Panc1 (cell line): ENCODE data around the gene CHST10.

ENCODE experiments used
- POLR2AphosphoS5 ChIP-seq: IDR thresholded peaks from 2 replicates; pipeline ENCODE4 v1.6.1; 2012; ENCODE audit warnings: mild to moderate bottlenecking, low read depth, low read length, moderate library complexity
- TF ChIP-seq, protein P1 (sequence below): fragments of 450-650 bp; IDR thresholded peaks from 2 replicates; pipeline ENCODE4 v1.5.1; 2017; ENCODE audit warnings: mild to moderate bottlenecking

DNA sequence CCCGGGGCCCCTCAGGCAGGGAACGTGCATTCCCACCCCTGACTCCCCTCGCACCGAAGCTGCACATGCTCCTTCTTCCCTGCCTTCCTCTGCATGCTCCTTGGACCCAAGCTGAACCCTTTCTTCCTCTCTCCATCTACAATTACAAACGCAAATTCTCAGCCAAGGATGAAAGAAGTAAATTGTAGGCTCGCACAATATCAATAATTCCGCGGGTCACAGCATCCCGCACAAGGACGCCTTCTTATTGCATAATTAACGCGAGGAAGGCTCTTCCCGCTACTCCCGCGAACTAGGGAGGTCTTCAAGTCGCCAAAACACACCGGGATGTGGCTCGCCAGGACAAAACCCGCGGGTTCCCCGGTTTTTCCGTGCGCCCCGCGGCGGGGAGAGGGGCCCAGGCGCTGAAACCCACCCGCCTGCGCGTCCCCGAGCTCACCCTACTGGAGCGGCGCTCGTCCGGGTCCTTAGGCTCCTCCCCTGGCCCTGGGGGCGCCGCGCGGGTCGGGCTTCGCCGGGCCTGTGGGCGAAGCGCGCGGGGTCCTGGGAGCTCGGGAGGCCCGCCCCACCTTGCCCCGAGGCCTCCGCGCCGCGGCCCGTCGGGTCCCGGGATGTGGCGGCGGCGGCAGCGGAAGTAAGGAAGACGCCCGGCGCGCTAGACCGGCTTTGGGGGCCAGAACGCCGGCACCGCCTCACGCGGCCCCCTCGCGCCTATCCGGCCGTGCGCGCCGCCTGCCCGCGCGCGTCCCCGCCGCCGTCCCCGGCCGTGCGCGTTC lies at the start of gene CHST10:
- TF ChIP-seq, protein P1, sequence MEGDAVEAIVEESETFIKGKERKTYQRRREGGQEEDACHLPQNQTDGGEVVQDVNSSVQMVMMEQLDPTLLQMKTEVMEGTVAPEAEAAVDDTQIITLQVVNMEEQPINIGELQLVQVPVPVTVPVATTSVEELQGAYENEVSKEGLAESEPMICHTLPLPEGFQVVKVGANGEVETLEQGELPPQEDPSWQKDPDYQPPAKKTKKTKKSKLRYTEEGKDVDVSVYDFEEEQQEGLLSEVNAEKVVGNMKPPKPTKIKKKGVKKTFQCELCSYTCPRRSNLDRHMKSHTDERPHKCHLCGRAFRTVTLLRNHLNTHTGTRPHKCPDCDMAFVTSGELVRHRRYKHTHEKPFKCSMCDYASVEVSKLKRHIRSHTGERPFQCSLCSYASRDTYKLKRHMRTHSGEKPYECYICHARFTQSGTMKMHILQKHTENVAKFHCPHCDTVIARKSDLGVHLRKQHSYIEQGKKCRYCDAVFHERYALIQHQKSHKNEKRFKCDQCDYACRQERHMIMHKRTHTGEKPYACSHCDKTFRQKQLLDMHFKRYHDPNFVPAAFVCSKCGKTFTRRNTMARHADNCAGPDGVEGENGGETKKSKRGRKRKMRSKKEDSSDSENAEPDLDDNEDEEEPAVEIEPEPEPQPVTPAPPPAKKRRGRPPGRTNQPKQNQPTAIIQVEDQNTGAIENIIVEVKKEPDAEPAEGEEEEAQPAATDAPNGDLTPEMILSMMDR: no peak
- TF ChIP-seq POLR2AphosphoS5: peak; percentile 46; the same call in 1 of the 2 replicates
